Fibroblast of pulmonary artery (primary cell): ENCODE results near the gene RANBP10.
"Not testable (repeated sequence)": the region's sequence is repeated elsewhere in the genome, so short reads cannot be mapped to it uniquely, and the experiment has no call there.

Experiments
- DNase-seq: peaks from one replicate; pipeline ENCODE4 v3.0.0-alpha.2; 2010; ENCODE audit warnings: low read depth
- H3K4me3 ChIP-seq: replicated peaks from 2 replicates; pipeline ENCODE4 v1.5.1; 2011; ENCODE audit warnings: low read depth, mild to moderate bottlenecking, control low read depth, low read length, moderate library complexity
- TF ChIP-seq, protein P1 (sequence below): IDR thresholded peaks from 2 replicates; pipeline ENCODE4 v1.5.1; 2011; ENCODE audit warnings: mild to moderate bottlenecking, control low read depth, low read length, inconsistent platforms; ENCODE audit errors: missing control alignments

The RANBP10 gene

DNA sequence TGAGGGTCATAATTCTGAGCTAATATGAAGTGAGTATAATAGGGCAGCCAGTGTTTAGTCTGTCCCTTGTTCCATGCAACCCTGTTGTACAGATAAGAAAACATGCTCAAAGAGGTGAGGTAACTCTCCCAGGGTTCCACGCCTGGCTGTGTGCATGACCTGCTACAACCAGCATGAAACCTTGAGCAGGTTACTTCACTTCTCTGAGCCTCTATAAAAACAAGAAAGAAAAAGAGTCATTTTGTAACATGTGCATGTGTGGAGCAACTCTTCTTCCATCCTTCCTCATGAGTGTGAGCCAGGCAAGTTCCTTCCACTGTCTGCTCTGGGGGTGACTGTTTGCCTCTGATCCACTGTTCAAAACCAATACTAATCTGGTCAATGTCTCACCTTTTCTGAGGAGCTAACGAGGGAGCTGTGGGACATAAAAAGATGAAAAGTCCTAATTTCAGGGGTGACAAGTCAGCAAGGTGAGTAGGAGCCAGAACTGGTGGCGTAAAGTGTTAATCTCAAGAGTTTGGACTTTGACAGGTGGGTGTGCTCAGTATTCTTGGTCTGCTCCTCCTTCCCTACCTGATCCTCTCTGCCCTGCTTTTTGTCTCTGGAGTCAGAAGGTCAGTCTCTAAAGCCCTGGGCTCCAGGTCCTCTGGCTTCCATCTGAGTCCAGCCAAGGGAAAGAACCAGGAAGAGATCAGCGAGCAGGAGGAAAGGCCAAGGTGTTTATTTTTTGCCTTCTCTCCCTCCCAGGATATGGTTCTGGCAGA lies 108.8 kb downstream of the RANBP10 start:
- TF ChIP-seq, protein P1, sequence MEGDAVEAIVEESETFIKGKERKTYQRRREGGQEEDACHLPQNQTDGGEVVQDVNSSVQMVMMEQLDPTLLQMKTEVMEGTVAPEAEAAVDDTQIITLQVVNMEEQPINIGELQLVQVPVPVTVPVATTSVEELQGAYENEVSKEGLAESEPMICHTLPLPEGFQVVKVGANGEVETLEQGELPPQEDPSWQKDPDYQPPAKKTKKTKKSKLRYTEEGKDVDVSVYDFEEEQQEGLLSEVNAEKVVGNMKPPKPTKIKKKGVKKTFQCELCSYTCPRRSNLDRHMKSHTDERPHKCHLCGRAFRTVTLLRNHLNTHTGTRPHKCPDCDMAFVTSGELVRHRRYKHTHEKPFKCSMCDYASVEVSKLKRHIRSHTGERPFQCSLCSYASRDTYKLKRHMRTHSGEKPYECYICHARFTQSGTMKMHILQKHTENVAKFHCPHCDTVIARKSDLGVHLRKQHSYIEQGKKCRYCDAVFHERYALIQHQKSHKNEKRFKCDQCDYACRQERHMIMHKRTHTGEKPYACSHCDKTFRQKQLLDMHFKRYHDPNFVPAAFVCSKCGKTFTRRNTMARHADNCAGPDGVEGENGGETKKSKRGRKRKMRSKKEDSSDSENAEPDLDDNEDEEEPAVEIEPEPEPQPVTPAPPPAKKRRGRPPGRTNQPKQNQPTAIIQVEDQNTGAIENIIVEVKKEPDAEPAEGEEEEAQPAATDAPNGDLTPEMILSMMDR = no peak
- DNase-seq = no peak
- no peak overlapping the region for H3K4me3 ChIP-seq

DNA sequence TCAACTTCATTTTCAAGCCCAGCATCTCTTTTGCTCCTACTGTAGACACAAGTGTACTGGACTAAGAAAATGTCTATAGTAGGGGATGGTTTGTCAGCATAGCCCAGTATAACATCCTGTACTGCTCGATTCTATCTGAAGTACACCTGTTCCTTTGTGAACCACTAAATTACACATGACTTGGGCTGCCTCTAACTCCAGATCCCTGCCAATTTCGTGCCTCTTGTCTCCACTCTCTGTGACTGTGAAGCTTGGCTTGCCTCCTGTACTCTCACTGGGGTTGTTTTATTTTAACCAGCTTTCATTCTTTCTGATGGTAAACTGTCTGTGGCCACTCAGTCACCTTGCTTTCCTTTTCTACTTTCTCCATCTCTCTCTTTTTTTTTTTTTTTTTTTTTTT lies 111.7 kb downstream of the RANBP10 start:
- H3K4me3 ChIP-seq = no peak overlapping the region
- no peak for DNase-seq
- TF ChIP-seq, protein P1 = no peak

DNA sequence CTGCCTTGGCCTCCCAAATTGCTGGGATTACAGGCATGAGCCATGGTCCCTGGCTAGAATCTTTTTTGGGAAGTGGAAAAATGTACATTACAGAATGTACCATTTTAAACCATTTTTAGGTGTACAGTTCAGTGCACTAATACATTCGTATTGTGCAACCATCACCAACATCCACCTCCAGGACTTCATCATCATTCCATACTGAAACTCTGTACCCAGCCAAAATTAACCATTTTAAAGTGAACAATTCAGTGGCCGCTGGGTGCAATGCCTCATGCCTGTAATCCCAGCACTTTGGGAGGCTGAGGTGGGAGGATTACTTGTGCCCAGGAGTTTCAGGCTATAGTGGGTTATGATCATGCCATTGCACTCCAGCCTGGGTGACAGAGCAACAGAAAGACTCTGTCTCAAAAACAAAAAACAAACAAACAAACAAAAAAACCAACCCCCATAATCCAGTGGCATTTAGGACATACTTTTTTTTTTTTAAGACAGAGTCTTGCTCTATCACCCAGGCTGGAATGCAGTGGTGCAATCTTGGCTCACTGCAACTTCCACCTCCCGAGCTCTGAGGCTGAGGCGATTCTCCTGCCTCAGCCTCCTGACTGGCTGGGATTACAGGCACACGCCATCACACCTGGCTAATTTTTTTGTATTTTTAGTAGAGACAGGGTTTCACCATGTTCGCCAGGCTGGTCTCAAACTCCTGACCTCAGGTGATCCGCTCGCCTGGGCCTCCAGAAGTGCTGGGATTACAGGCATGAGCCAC lies 112.7 kb downstream of the RANBP10 start:
- H3K4me3 ChIP-seq, DNase-seq: not testable (repeated sequence)

DNA sequence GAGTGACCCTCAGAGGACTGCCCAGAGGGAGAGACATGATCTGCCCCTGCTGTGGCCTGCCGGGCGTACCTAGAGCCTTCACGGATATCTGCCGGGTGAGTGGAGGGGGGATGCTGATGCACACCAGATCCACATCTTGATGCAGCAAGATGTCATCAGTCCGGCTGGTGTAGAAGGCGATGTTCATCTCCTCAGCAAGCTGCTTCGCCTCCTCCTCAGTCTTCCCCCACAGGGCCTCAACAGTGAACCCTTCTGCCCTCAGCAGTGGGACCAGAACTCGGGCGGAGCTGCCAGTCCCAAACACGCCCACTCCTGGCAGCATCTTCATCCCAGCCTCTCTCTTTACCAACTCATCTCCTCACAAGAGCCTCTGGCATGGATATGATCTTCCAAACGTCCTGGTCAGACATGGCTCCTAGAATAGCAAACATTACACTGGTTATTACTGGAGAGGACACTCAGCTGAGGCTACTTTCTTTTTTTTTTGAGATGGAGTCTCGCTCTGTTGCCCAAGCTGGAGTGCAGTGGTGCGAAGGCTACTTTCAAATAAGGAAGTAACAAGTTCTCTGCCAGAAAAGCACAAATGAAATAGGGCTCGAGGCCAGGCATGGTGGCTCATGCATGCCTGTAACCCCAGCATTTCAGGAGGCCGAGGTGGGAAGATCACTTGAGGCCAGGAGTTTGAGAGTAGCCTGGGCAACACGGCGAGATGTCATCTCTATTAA lies 120.8 kb downstream of the RANBP10 start:
- no peak overlapping the region for H3K4me3 ChIP-seq
- no peak for DNase-seq
- TF ChIP-seq, protein P1 = no peak

DNA sequence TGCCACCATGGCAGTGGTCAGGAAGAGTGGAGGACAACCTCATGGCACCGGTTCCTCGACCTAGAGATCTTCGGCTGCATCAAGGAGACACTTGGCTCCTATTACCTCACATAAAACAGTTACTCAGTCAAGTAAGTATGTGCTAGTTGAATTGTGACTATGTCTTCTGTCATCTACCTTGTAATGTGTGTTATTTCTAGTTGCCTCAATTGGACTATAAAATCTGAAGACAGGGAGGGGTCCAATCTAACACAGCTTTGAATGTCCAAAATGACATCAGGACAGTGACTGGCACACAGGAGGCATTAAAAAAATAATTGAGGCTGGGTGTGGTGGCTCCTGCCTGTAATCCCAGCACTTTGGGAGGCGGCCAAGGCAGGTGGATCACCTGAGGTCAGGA lies 122.6 kb downstream of the RANBP10 start:
- H3K4me3 ChIP-seq = no peak overlapping the region
- DNase-seq = no peak

DNA sequence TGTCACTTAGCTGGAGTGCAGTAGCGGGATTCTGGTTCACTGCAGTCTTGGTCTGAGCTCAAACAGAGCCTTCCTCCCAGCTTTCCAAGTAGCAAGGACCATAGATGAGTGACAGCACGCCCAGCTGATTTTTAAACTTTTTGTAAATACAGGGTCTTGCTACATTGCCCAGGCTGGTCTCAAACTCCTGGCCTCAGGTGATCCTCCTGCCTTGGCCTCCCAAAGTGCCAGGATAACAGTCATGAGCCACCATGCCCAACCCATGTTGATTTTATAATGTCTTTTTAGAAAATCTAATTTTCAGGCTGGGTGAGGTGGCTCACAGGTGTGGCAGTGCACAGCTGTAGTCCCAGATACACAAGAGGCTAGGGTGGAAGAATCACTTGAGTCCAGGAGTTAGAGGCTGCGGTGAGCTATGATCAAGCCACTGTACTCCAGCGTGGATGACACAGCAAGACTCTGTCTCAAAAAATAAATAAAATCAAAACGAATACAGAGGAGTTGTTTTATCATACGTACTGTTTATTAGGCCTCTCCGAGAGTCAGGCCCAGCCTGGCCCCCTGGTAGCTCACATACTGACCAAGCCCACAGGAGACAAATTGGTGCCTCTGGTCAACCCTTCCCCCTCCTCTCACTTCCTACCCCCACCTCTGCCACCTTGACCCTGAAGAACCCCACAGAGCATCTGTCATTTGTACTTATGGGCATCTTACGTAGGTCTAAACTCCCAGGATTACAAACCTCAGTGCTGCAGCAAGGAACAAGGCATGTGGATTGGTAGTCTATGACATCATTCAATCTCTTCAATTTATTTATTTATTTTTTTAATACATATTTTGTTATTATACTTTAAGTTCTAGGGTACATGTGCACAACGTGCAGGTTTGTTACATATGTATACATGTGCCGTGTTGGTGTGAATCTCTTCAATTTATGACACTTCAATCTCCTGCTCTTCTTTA lies 126.1 kb downstream of the RANBP10 start:
- DNase-seq = no peak
- no peak overlapping the region for H3K4me3 ChIP-seq
- TF ChIP-seq, protein P1 = no peak

More for the DNA sequence above, 122.6 kb downstream of the RANBP10 start:
- TF ChIP-seq, protein P1 = no peak
